PFSK-1 (cell line): Measurements from ENCODE around the gene C4orf36.

Source experiments
- POLR2AphosphoS5 ChIP-seq: IDR thresholded peaks from 2 replicates; pipeline ENCODE4 v1.6.1; 2012; ENCODE audit warnings: low read depth, mild to moderate bottlenecking, control low read depth, low read length, moderate library complexity
- REST ChIP-seq, 2 experiments: IDR thresholded peaks; 2 replicates each; pipeline versions ENCODE4 v1.6.1 to v1.8.0; 2011 to 2012; ENCODE audit warnings: low read depth in 2 of 2, low read length in 2 of 2, control low read depth in 1 of 2, inconsistent platforms in 1 of 2, mild to moderate bottlenecking in 1 of 2, moderate library complexity in 1 of 2; ENCODE audit not compliant: insufficient read depth in 1 of 2
- SIN3A ChIP-seq: IDR thresholded peaks from 2 replicates; pipeline ENCODE4 v1.6.1; 2012; ENCODE audit warnings: mild to moderate bottlenecking, low read length, moderate library complexity, borderline replicate concordance; ENCODE audit not compliant: insufficient read depth
- TAF1 ChIP-seq: IDR thresholded peaks from 2 replicates; pipeline ENCODE4 v1.6.1; 2012; ENCODE audit warnings: low read length, control low read depth, borderline replicate concordance; ENCODE audit not compliant: insufficient read depth

- no peak for TF ChIP-seq POLR2AphosphoS5
- no peak for TF ChIP-seq TAF1
- no peak for TF ChIP-seq SIN3A
- no peak for TF ChIP-seq REST (IDR thresholded peaks at IDR 0.05; ENCODE audit: insufficient read depth in 1 of 2, low read depth in 2 of 2, low read length in 2 of 2)
These were observed 26.4 kb upstream of the C4orf36 start for GRCh38 chr4:86918539-86919072.
